SK-N-SH (cell line): ENCODE data around the gene ARMC3. TPM values are rescaled to one million over a fixed set of nuclear protein-coding genes. Genes with fewer than 3 reads are reported as not detected.

ENCODE experiments used
- CTCF ChIA-PET: fragments of 300-600, 350-600 bp; formaldehyde crosslinking; extraction: SDS; loops from one replicate; lab custom pipeline; 2021; lab: Yijun Ruan, JAX
- POLR2A ChIA-PET: fragments of 350-600 bp; sonication (Branson Sonifier 250); formaldehyde crosslinking; extraction: SDS; loops from one replicate; lab custom pipeline; 2020; ENCODE audit warnings: antibody characterized with exemption, inconsistent platforms; lab: Yijun Ruan, JAX
- DNase-seq: peaks from one replicate; pipeline ENCODE4 v3.0.0; 2012
- H2AFZ ChIP-seq: fragments of 200-600 bp; sonication (generic); 2 replicates; pipeline ENCODE4 v1.8.1; 2016; ENCODE audit warnings: antibody characterized with exemption, mild to moderate bottlenecking, low read depth
- H3F3A ChIP-seq: fragments of 200-600 bp; sonication (generic); replicated peaks from 2 replicates; pipeline ENCODE3; 2016; ENCODE audit warnings: antibody characterized with exemption, mild to moderate bottlenecking; ENCODE audit not compliant: insufficient read depth
- H3K27ac ChIP-seq, 2 experiments: fragments of 200-500 bp in 1 of 2; fragments of 200-600 bp in 1 of 2; sonication (Bioruptor generic) in 1 of 2; sonication (generic), shearing (Covaris generic) in 1 of 2; 2 replicates each; pipeline versions ENCODE4 v1.5.1 to v1.6.1; 2014 to 2016; ENCODE audit warnings: low read depth in 2 of 2, inconsistent platforms in 1 of 2, low read length in 1 of 2, mild to moderate bottlenecking in 1 of 2, mixed read lengths in 1 of 2
- H3K27me3 ChIP-seq: fragments of 200-600 bp; sonication (generic), shearing (Covaris generic); 2 replicates; pipeline ENCODE4 v1.6.1; 2016; ENCODE audit warnings: mixed run types; ENCODE audit not compliant: insufficient read depth
- H3K36me3 ChIP-seq, 2 experiments: fragments of 200-500 bp in 1 of 2; fragments of 200-600 bp in 1 of 2; sonication (Bioruptor generic) in 1 of 2; sonication (generic) in 1 of 2; replicated peaks in 1 of 2; 2 replicates each; pipeline versions ENCODE3 to v1.5.1; 2014 to 2016; ENCODE audit warnings: low read length in 1 of 2, mild to moderate bottlenecking in 1 of 2; ENCODE audit not compliant: insufficient read depth in 2 of 2, control insufficient read depth in 1 of 2
- H3K4me1 ChIP-seq, 2 experiments: fragments of 200-500 bp in 1 of 2; fragments of 200-600 bp in 1 of 2; sonication (Bioruptor generic) in 1 of 2; sonication (generic), shearing (Covaris generic) in 1 of 2; 2 replicates each; pipeline versions ENCODE4 v1.5.1 to v1.6.1; 2014 to 2016; ENCODE audit warnings: low read depth in 1 of 2, low read length in 1 of 2, mixed run types in 1 of 2; ENCODE audit not compliant: insufficient read depth in 2 of 2, control insufficient read depth in 1 of 2
- H3K4me2 ChIP-seq: fragments of 200-600 bp; sonication (generic), shearing (Covaris generic); 2 replicates; pipeline ENCODE4 v1.6.1; 2017; ENCODE audit warnings: mixed run types
- H3K4me3 ChIP-seq, 2 experiments: fragments of 200-500 bp in 1 of 2; fragments of 200-600 bp in 1 of 2; sonication (Bioruptor generic) in 1 of 2; sonication (generic), shearing (Covaris generic) in 1 of 2; 2 replicates each; pipeline versions ENCODE4 v1.5.1 to v1.8.1; 2014 to 2016; ENCODE audit warnings: low read depth in 2 of 2, inconsistent platforms in 1 of 2, low read length in 1 of 2, mild to moderate bottlenecking in 1 of 2, mixed read lengths in 1 of 2, moderate library complexity in 1 of 2
- H3K79me2 ChIP-seq: fragments of 200-600 bp; sonication (generic); 2 replicates; pipeline ENCODE4 v1.8.1; 2017; ENCODE audit warnings: mild to moderate bottlenecking; ENCODE audit not compliant: insufficient read depth
- H3K9ac ChIP-seq: fragments of 200-600 bp; sonication (generic); 2 replicates; pipeline ENCODE4 v1.6.1; 2017; ENCODE audit warnings: mixed run types
- H3K9me2 ChIP-seq: fragments of 200-600 bp; sonication (generic); 2 replicates; pipeline ENCODE4 v1.6.1; 2017; ENCODE audit warnings: mixed run types
- H3K9me3 ChIP-seq: fragments of 200-600 bp; sonication (generic); 2 replicates; pipeline ENCODE4 v1.6.1; 2017; ENCODE audit warnings: mixed run types, mild to moderate bottlenecking, moderate library complexity
- H4K20me1 ChIP-seq: fragments of 200-600 bp; sonication (generic); 2 replicates; pipeline ENCODE4 v1.6.1; 2017; ENCODE audit warnings: mild to moderate bottlenecking, mixed run types; ENCODE audit not compliant: insufficient read depth
- ELF1 ChIP-seq: IDR thresholded peaks from 2 replicates; pipeline ENCODE4 v1.4.0; 2012
- EZH2phosphoT487 ChIP-seq: fragments of 200-600 bp; sonication (generic); IDR thresholded peaks from 2 replicates; pipeline ENCODE4 v1.6.1; 2017; ENCODE audit warnings: low read depth, mixed run types, mild to moderate bottlenecking, antibody characterized with exemption, moderate library complexity, borderline replicate concordance
- FOSL2 ChIP-seq: IDR thresholded peaks from 2 replicates; pipeline ENCODE4 v1.4.0; 2012; ENCODE audit warnings: low read depth, mild to moderate bottlenecking, moderate library complexity, borderline replicate concordance
- FOXM1 ChIP-seq: IDR thresholded peaks from 2 replicates; pipeline ENCODE4 v1.4.0; 2012; ENCODE audit warnings: low read depth, mild to moderate bottlenecking
- NFIC ChIP-seq: IDR thresholded peaks from 2 replicates; pipeline ENCODE4 v1.4.0; 2012; ENCODE audit warnings: borderline replicate concordance
- RCOR1 ChIP-seq: fragments of 150-350 bp; IDR thresholded peaks from 2 replicates; pipeline ENCODE4 v1.6.1; 2017; ENCODE audit warnings: antibody characterized with exemption, low read length
- RFX5 ChIP-seq: IDR thresholded peaks from 2 replicates; pipeline ENCODE4 v1.6.1; 2012; ENCODE audit warnings: mild to moderate bottlenecking, improper control_type of control experiment, low read length
- TAF1 ChIP-seq: IDR thresholded peaks from 2 replicates; pipeline ENCODE4 v1.6.1; 2012; ENCODE audit warnings: low read depth, mild to moderate bottlenecking, low read length, moderate library complexity, borderline replicate concordance
- YY1 ChIP-seq: IDR thresholded peaks from 2 replicates; pipeline ENCODE4 v1.4.0; 2012; ENCODE audit warnings: low read depth, mild to moderate bottlenecking
- ZBTB33 ChIP-seq: IDR thresholded peaks from 2 replicates; pipeline ENCODE4 v1.4.0; 2012; ENCODE audit warnings: low read depth, borderline replicate concordance
- WGBS: methylation state at CpG from one replicate; pipeline ENCODE4 v1.1.6; 2017; ENCODE audit warnings: low lambda C conversion rate; 5-methylcytosine and 5-hydroxymethylcytosine counted together
- polyA plus RNA-seq, 3 experiments: library from polyadenylated mRNA; depleted of rRNA; stranded (reverse); fragments of >200 nt; gene quantifications; 2 replicates each; pipeline ENCODE4 v1.2.3, GENCODE V29; 2012
- TF ChIP-seq, protein P1 (sequence below): fragments of 150-350 bp; IDR thresholded peaks from 2 replicates; pipeline ENCODE4 v1.6.1; 2016; ENCODE audit warnings: mild to moderate bottlenecking, low read depth, low read length
- TF ChIP-seq, protein P2 (sequence below): IDR thresholded peaks from 2 replicates; pipeline ENCODE4; 2012
- TF ChIP-seq, protein P3 (sequence below): fragments of 200-600 bp; sonication (generic); IDR thresholded peaks from 2 replicates; pipeline ENCODE4 v1.6.1; 2017; ENCODE audit warnings: antibody characterized with exemption, mild to moderate bottlenecking, moderate library complexity

The ARMC3 gene
- polyA plus RNA-seq, 1 of the 3 experiments (the other 2 are of a cell fraction), result not detected

GRCh38 chr10:23060918-23061317 is 133.1 kb downstream of the ARMC3 start:
- H2AFZ ChIP-seq, result no peak overlapping the region
- no peaks in the 10 kb centered on the region for H3K79me2 ChIP-seq
- no peaks in the 10 kb centered on the region for H3K27me3 ChIP-seq
- ChIA-PET CTCF (interaction anchor here (0.9 kb wide), 1 partner anchor 26 kb away, joined by 3 read pairs; no protein-coding TSS in a partner anchor), POLR2A (no interaction called here)
- no peak overlapping the region for H3K4me2 ChIP-seq
- H3F3A ChIP-seq, result no peaks in the 10 kb centered on the region
- no peak overlapping the region for H3K27ac ChIP-seq
- no peak overlapping the region for H3K9ac ChIP-seq
- H3K9me2 ChIP-seq, result no peaks in the 10 kb centered on the region
- peaks cover 0 to 6% of the 10 kb centered on the region in 2 experiments; a peak in 2 of 4 replicates for H3K4me1 ChIP-seq
- no peaks in the 10 kb centered on the region for H3K36me3 ChIP-seq
- no peak overlapping the region for H3K4me3 ChIP-seq
- H4K20me1 ChIP-seq, result no peaks in the 10 kb centered on the region
- DNase-seq, result no peak
- no peak for TF ChIP-seq EZH2phosphoT487
- no peaks in the 10 kb centered on the region for H3K9me3 ChIP-seq
- 25% methylated on average over 2 of the region's 2 CpGs for WGBS

GRCh38 chr10:23063045-23063972 is 135.5 kb downstream of the ARMC3 start:
- Histone ChIP-seq H3F3A (no peaks in the 10 kb centered on the region), H4K20me1 (no peaks in the 10 kb centered on the region), H3K9ac (no peak overlapping the region), H3K36me3 (no peaks in the 10 kb centered on the region), H3K4me2 (no peak overlapping the region), H3K27me3 (no peaks in the 10 kb centered on the region), H2AFZ (0 out of 2 replicates have a peak overlapping the region, but pooled peaks have one; percentile 5), H3K9me3 (no peaks in the 10 kb centered on the region), H3K4me1 (peaks cover 0 to 6% of the 10 kb centered on the region in 2 experiments; a peak in 1 of 4 replicates), H3K27ac (no peak overlapping the region), H3K4me3 (no peak overlapping the region), H3K79me2 (no peaks in the 10 kb centered on the region), H3K9me2 (no peaks in the 10 kb centered on the region)
- CTCF ChIA-PET, result interaction anchor here (0.5 to 1.6 kb wide), 5 partner anchors 13 to 1119 kb away, joined by 3 to 4 read pairs (median 3); no protein-coding TSS in a partner anchor
- no peak for DNase-seq
- TF ChIP-seq, protein P1, sequence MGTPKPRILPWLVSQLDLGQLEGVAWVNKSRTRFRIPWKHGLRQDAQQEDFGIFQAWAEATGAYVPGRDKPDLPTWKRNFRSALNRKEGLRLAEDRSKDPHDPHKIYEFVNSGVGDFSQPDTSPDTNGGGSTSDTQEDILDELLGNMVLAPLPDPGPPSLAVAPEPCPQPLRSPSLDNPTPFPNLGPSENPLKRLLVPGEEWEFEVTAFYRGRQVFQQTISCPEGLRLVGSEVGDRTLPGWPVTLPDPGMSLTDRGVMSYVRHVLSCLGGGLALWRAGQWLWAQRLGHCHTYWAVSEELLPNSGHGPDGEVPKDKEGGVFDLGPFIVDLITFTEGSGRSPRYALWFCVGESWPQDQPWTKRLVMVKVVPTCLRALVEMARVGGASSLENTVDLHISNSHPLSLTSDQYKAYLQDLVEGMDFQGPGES, result no peak
- TF ChIP-seq RFX5 (no peak), ELF1 (no peak), YY1 (no peak), TAF1 (no peak), FOSL2 (no peak), RCOR1 (no peak), FOXM1 (no peak), NFIC (no peak), ZBTB33 (no peak)
- TF ChIP-seq, protein P2, sequence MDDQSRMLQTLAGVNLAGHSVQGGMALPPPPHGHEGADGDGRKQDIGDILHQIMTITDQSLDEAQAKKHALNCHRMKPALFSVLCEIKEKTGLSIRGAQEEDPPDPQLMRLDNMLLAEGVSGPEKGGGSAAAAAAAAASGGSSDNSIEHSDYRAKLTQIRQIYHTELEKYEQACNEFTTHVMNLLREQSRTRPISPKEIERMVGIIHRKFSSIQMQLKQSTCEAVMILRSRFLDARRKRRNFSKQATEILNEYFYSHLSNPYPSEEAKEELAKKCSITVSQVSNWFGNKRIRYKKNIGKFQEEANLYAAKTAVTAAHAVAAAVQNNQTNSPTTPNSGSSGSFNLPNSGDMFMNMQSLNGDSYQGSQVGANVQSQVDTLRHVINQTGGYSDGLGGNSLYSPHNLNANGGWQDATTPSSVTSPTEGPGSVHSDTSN, result no peak
- TF ChIP-seq, protein P3, sequence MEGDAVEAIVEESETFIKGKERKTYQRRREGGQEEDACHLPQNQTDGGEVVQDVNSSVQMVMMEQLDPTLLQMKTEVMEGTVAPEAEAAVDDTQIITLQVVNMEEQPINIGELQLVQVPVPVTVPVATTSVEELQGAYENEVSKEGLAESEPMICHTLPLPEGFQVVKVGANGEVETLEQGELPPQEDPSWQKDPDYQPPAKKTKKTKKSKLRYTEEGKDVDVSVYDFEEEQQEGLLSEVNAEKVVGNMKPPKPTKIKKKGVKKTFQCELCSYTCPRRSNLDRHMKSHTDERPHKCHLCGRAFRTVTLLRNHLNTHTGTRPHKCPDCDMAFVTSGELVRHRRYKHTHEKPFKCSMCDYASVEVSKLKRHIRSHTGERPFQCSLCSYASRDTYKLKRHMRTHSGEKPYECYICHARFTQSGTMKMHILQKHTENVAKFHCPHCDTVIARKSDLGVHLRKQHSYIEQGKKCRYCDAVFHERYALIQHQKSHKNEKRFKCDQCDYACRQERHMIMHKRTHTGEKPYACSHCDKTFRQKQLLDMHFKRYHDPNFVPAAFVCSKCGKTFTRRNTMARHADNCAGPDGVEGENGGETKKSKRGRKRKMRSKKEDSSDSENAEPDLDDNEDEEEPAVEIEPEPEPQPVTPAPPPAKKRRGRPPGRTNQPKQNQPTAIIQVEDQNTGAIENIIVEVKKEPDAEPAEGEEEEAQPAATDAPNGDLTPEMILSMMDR, result no peak
- WGBS, result 80% methylated on average over 20 of the region's 20 CpGs
- POLR2A ChIA-PET, result no interaction called here
